ENCODE data around the gene PPM1E.

DNA sequence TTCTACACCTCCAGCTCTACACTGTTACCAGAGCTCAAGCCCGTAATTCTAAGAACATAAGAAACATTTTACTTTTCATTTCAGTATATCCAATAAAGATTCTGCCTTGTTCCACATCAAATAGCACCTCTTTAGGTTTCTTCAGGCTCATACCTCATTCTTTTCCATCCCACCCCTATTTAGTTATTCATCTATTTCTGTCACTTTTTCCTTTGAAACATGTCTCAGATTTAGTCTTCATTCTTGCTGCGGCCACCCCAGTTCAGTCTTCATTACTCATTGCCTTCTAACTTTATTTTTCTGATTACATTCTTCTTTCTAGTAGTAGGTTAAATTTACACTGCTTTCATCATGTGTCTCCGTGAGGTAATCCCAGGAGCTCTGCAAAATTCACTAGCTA, 33.5 kb downstream of the PPM1E start:
- TF ChIP-seq, protein P1, sequence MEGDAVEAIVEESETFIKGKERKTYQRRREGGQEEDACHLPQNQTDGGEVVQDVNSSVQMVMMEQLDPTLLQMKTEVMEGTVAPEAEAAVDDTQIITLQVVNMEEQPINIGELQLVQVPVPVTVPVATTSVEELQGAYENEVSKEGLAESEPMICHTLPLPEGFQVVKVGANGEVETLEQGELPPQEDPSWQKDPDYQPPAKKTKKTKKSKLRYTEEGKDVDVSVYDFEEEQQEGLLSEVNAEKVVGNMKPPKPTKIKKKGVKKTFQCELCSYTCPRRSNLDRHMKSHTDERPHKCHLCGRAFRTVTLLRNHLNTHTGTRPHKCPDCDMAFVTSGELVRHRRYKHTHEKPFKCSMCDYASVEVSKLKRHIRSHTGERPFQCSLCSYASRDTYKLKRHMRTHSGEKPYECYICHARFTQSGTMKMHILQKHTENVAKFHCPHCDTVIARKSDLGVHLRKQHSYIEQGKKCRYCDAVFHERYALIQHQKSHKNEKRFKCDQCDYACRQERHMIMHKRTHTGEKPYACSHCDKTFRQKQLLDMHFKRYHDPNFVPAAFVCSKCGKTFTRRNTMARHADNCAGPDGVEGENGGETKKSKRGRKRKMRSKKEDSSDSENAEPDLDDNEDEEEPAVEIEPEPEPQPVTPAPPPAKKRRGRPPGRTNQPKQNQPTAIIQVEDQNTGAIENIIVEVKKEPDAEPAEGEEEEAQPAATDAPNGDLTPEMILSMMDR (IDR thresholded peaks at IDR 0.05) = no peak
- TF ChIP-seq POLR2A (IDR thresholded peaks at IDR 0.05) = no peak

Measured in breast epithelium (tissue), 3 donors.